ENCODE results near the gene EDAR.

Gene EDAR

DNA sequence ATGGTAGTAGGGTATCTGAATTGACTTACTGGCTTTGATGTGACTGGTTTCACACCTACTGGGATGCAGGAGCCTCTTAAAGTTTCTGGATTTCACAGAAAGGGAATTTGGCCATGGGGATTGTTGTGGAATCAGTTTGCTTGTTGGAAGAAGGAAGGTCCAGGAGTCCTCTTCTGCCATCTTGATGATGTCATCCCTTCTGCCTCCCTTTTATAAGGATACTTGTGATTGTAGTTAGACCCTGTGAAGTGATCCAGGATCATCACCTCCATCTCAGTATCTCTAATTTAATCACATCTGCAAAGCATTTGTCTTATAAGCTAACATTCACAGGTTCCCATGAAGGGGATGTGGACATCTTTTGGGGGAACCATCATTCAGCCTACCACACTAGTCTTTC, 123.0 kb downstream of the EDAR start:
- no peak for DNase-seq (ENCODE audit: low spot score in 2 of 2)
- H3K36me3 ChIP-seq (replicated peaks): peaks cover 3% of the 10 kb centered on the region; the same call in 1 of the 2 replicates
- H3K9me3 ChIP-seq: no peaks in the 10 kb centered on the region
- H3K27me3 ChIP-seq (ENCODE audit: low read depth): no peaks in the 10 kb centered on the region
- no peaks in the 10 kb centered on the region for H3K4me1 ChIP-seq
- H3K4me3 ChIP-seq: no peak overlapping the region
- in situ Hi-C loops (cut with MboI; ENCODE audit: low sequenced_read_pairs): no loop called here

DNA sequence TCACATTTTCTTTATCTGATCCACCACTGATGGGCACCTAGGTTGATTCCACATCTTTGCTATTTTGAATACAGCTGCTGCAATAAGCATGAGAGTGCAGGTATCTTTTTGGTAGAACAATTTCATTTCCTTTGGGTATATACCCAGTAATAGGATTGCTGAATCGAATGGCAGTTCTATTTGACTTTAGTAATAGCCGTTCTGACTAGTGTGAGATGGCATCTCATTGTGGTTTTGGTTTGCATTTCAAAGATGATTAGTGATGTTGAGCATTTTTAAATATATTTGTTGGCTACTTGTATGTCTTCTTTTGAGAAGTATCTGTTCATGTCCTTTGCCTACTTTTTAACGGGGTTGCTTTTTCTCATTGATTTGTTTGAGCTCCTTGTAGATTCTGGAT, 130.1 kb downstream of the EDAR start:
- Histone ChIP-seq H3K36me3 (replicated peaks) (peaks cover 4% of the 10 kb centered on the region; the same call in 1 of the 2 replicates), H3K4me3 (no peak overlapping the region), H3K9me3 (no peaks in the 10 kb centered on the region), H3K27me3 (ENCODE audit: low read depth) (no peaks in the 10 kb centered on the region), H3K4me1 (no peaks in the 10 kb centered on the region)
- in situ Hi-C loops (cut with MboI; ENCODE audit: low sequenced_read_pairs): no loop called here
- DNase-seq (ENCODE audit: low spot score in 2 of 2): no peak

DNA sequence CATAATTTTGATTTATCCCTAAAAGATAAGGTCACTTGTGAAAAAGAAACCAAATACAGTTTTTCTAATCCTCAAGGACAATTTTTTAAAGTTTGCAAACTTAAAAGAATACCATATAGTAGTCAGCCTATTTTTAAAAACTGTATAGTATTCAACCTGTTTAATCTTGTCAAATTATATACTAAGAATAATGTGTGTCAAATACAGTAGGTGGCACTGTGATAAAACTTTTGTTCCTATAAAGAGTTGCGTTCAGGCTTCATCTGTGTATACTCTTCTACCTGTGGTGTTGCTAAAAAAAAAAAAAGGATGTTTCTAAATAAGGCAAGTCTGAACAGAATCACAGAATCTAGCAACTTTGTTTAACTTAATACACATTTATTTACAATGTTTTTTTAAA, 133.8 kb downstream of the EDAR start:
- no peak overlapping the region for H3K4me3 ChIP-seq
- H3K4me1 ChIP-seq: no peaks in the 10 kb centered on the region
- H3K9me3 ChIP-seq: no peaks in the 10 kb centered on the region
- no peaks in the 10 kb centered on the region for H3K27me3 ChIP-seq (ENCODE audit: low read depth)
- peaks cover 12% of the 10 kb centered on the region for H3K36me3 ChIP-seq (replicated peaks)
- in situ Hi-C loops (cut with MboI; ENCODE audit: low sequenced_read_pairs): no loop called here
- no peak for DNase-seq (ENCODE audit: low spot score in 2 of 2)

DNA sequence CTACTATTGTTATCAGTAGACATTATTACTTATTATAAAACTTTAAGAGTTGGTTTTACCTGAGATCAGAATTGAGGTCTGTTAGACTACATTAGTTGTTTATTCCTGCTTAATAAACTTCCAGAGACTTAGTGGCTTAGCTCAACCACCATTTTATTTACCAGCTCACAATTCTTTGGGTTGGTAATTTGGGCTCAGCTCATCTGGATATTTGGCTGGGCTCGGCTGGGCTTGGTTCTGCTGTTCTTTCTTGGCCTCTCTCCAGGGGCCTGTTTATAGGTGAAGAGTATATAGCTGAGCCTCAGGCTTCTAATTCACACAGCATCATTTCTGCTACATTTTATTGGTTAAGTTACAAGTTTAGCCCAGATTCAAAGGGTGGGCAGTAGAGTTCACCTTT, 134.5 kb downstream of the EDAR start:
- in situ Hi-C loops (cut with MboI; ENCODE audit: low sequenced_read_pairs): no loop called here

DNA sequence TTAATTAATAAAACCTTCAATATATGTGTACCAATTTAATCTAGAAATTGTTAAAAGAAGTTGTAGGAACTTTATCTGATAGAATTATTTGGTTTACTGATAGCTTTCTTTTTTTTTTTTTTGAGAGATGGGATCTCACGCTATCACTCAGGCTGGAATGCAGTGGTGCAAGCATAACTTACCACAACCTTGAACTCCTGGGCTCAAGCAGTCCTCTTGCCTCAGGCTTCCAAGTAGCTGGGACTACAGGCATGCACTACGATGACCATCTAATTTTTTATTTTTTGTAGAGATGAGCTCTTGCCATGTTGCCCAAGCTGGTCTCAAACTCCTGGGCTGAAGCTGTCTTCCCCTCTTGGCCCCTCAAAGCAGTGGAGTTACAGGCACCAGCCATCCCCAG, 135.6 kb downstream of the EDAR start:
- in situ Hi-C loops (cut with MboI; ENCODE audit: low sequenced_read_pairs): no loop called here
- DNase-seq (ENCODE audit: low spot score in 2 of 2): no peak
- H3K36me3 ChIP-seq (replicated peaks): peaks cover 12% of the 10 kb centered on the region

More for the DNA sequence above, 134.5 kb downstream of the EDAR start:
- Histone ChIP-seq H3K9me3 (no peaks in the 10 kb centered on the region), H3K4me1 (no peaks in the 10 kb centered on the region), H3K4me3 (no peak overlapping the region), H3K27me3 (ENCODE audit: low read depth) (no peaks in the 10 kb centered on the region), H3K36me3 (replicated peaks) (peaks cover 12% of the 10 kb centered on the region)
- DNase-seq (ENCODE audit: low spot score in 2 of 2): no peak

DNA sequence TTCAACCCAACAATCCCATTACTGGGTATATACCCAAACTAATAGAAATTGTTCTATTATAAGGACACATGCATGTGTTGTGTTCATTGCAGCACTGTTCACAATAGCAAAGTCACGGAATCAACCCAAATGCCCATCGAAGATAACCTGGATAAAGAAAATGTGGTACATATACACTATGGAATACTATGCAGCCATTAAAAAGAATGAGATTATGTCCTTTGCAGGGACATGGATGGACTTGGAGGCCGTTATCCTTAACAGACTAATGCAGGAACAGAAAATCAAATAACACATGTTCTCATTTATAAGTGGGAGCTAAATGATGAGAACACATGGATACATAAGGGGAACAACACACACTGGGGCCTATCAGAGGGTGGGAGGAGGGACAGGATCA, 136.6 kb downstream of the EDAR start:
- Histone ChIP-seq H3K27me3 (ENCODE audit: low read depth) (no peaks in the 10 kb centered on the region), H3K4me3 (no peak overlapping the region), H3K9me3 (no peaks in the 10 kb centered on the region), H3K4me1 (no peaks in the 10 kb centered on the region), H3K36me3 (replicated peaks) (peaks cover 12% of the 10 kb centered on the region)
- in situ Hi-C loops (cut with MboI; ENCODE audit: low sequenced_read_pairs): no loop called here
- no peak for DNase-seq (ENCODE audit: low spot score in 2 of 2)

More for the DNA sequence above, 135.6 kb downstream of the EDAR start:
- no peaks in the 10 kb centered on the region for H3K27me3 ChIP-seq (ENCODE audit: low read depth)
- H3K4me3 ChIP-seq: no peak overlapping the region
- no peaks in the 10 kb centered on the region for H3K4me1 ChIP-seq
- no peaks in the 10 kb centered on the region for H3K9me3 ChIP-seq

DNA sequence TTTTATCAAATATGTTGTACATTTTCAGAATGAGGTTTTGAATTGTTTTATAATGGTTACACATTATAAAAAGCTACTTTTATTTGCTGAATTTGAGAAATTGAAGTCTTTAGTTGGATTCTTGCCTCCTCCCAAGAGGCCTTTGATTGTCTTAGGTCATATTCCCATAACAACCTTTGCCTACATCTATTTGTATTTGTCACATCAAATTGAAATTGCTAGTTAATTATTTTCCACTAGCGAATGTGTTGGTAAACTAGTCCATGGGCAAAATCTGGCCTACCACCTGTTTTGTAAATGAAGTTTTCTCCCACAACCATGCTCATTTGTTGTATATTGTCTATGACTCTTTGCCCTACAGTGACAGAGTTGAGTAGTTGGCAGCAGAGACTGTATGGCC, 142.0 kb downstream of the EDAR start:
- DNase-seq (ENCODE audit: low spot score in 2 of 2): no peak
- Histone ChIP-seq H3K4me3 (no peak overlapping the region), H3K36me3 (replicated peaks) (peaks cover 6% of the 10 kb centered on the region), H3K4me1 (no peaks in the 10 kb centered on the region), H3K27me3 (ENCODE audit: low read depth) (no peaks in the 10 kb centered on the region), H3K9me3 (no peaks in the 10 kb centered on the region)
- in situ Hi-C loops (cut with MboI; ENCODE audit: low sequenced_read_pairs): no loop called here

DNA sequence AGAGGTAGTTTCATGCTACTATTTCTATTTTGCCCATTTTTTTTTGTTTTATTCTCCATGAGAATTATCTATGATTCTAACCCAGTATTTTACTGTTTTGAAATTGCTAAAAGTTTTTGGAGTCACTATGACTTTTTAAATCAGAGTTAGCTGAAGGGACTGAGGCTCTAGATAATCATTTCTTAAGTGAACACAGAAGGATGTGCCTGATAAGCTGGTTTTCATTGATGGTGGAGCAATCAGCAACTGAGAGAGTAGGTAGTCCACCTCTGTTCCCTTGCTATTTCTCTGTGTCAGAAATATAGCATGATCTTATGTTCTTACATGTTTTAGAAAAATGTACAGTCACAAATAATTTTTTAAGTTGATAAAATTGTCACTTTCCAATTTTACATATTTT, 143.1 kb downstream of the EDAR start:
- in situ Hi-C loops (cut with MboI; ENCODE audit: low sequenced_read_pairs): no loop called here
- no peaks in the 10 kb centered on the region for H3K4me1 ChIP-seq
- no peak for DNase-seq (ENCODE audit: low spot score in 2 of 2)
- no peak overlapping the region for H3K4me3 ChIP-seq
- H3K9me3 ChIP-seq: 0 out of 2 replicates have a peak, but pooled peaks cover 3% of the 10 kb centered on the region
- no peaks in the 10 kb centered on the region for H3K27me3 ChIP-seq (ENCODE audit: low read depth)
- H3K36me3 ChIP-seq (replicated peaks): peaks cover 6% of the 10 kb centered on the region
